ENCODE results near the gene WNT4.

DNA sequence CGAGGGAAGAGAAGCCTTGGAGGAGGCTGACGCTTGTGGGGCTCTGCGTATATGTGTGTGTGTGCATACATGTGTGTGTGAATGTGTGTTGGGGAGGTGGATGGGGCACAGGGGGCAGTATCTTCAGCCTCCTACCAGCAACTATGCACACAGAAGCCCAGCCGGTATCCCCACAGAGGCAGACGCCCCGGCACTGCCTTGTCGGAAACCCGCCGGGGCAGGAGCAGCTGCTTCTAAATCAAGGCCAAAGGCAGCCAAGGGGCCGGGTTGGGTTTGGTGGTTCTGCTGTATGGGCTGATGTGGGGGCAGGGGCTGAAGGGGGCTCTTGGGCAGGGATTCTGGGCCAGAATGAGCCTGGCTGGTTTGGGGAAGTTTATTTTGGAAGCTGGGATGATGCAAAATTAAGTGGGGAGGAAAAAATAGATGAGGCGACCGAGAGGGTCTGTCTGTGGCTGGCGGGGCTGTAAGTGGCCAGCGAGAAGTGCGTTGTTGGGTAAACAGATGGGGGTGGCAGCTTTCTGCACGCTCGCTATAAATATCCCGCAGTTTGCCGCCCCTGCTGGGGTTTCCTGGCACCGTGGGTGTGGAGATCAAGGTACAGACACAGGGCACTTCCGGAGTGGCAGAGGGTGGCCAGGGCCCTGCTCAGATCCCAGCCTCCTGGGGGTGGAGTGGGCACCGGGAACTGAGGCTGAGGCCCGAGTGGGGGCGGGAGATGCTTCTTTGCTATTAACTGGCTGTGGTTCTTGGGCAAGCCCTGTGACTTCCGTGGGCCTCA is 11.0 kb upstream of the WNT4 start:
- TF ChIP-seq EZH2phosphoT487 (IDR thresholded peaks at IDR 0.05; ENCODE audit: insufficient read depth, low read depth) (no peak), EZH2 (IDR thresholded peaks at IDR 0.05; ENCODE audit: insufficient read depth, poor library complexity, severe bottlenecking) (no peak)
